Neural progenitor cell (in vitro differentiated cells): ENCODE data around the gene CASP4. TPM values are rescaled to one million over a fixed set of nuclear protein-coding genes. Genes with fewer than 3 reads are reported as not detected.
"Not testable (repeated sequence)": the region's sequence is repeated elsewhere in the genome, so short reads cannot be mapped to it uniquely, and the experiment has no call there.

Experiments used
- DNase-seq: peaks from one replicate; pipeline ENCODE4 v3.0.0-alpha.2; 2016; ENCODE audit warnings: low spot score
- H2AFZ ChIP-seq: fragments of 200-600 bp; sonication (generic); replicated peaks from 2 replicates; pipeline ENCODE4 v1.6.1; 2016; ENCODE audit warnings: antibody characterized with exemption
- H3F3A ChIP-seq: fragments of 200-600 bp; sonication (generic); 2 replicates; pipeline ENCODE4 v1.6.1; 2016; ENCODE audit warnings: antibody characterized with exemption, low read depth
- H3K27ac ChIP-seq: fragments of 200-600 bp; sonication (generic); 2 replicates; pipeline ENCODE4 v1.5.1; 2016; ENCODE audit warnings: mild to moderate bottlenecking
- H3K27me3 ChIP-seq: fragments of 200-600 bp; sonication (generic); 2 replicates; pipeline ENCODE4 v1.6.1; 2016; ENCODE audit warnings: mild to moderate bottlenecking, moderate library complexity
- H3K36me3 ChIP-seq: fragments of 200-600 bp; sonication (generic); 2 replicates; pipeline ENCODE4 v1.5.1; 2016
- H3K4me1 ChIP-seq: fragments of 200-600 bp; sonication (generic); 2 replicates; pipeline ENCODE4 v1.6.1; 2016; ENCODE audit warnings: mixed run types
- H3K4me2 ChIP-seq: fragments of 200-600 bp; sonication (generic); 2 replicates; pipeline ENCODE4 v1.6.1; 2016
- H3K4me3 ChIP-seq: fragments of 200-600 bp; sonication (generic); 2 replicates; pipeline ENCODE4 v1.5.1; 2016
- H3K79me2 ChIP-seq: fragments of 200-600 bp; sonication (generic); 2 replicates; pipeline ENCODE4 v1.6.1; 2016; ENCODE audit warnings: low read depth
- H3K9ac ChIP-seq: fragments of 200-600 bp; sonication (generic); 2 replicates; pipeline ENCODE4 v1.6.1; 2016
- H3K9me3 ChIP-seq: fragments of 200-600 bp; sonication (generic); 2 replicates; pipeline ENCODE4 v1.5.1; 2016; ENCODE audit warnings: low read depth
- H4K20me1 ChIP-seq: fragments of 200-600 bp; sonication (generic); 2 replicates; pipeline ENCODE4 v1.6.1; 2016; ENCODE audit warnings: low read depth
- H3K27ac Mint-ChIP-seq: 3 replicates; pipeline ENCODE4 v1.8.0; 2021; ENCODE audit warnings: mixed read lengths
- H3K27me3 Mint-ChIP-seq: 2 replicates; pipeline ENCODE4 v1.8.0; 2022; ENCODE audit warnings: low read depth, mild to moderate bottlenecking, inconsistent platforms, moderate library complexity, mixed read lengths; ENCODE audit not compliant: insufficient read depth
- H3K36me3 Mint-ChIP-seq: 3 replicates; pipeline ENCODE4 v1.8.0; 2021; ENCODE audit warnings: mixed read lengths
- H3K4me1 Mint-ChIP-seq: 3 replicates; pipeline ENCODE4 v1.8.0; 2021; ENCODE audit warnings: mixed read lengths
- H3K4me3 Mint-ChIP-seq: 3 replicates; pipeline ENCODE4 v1.8.0; 2021; ENCODE audit warnings: mild to moderate bottlenecking, moderate library complexity, mixed read lengths
- H3K9me3 Mint-ChIP-seq: 3 replicates; pipeline ENCODE4 v1.8.0; 2020; ENCODE audit warnings: mixed read lengths
- CTCF ChIP-seq: fragments of 200-600 bp; sonication (generic); IDR thresholded peaks from 2 replicates; pipeline ENCODE4 v1.5.1; 2017; ENCODE audit warnings: antibody characterized with exemption, mild to moderate bottlenecking
- EZH2 ChIP-seq: fragments of 200-600 bp; sonication (generic); IDR thresholded peaks from 2 replicates; pipeline ENCODE4 v1.6.1; 2017; ENCODE audit warnings: antibody characterized with exemption, mild to moderate bottlenecking, moderate library complexity
- EZH2phosphoT487 ChIP-seq: fragments of 200-600 bp; sonication (generic); IDR thresholded peaks from 2 replicates; pipeline ENCODE4 v1.6.1; 2017; ENCODE audit warnings: antibody characterized with exemption
- total RNA-seq: library from RNA; depleted of rRNA; stranded (reverse); fragments of >200 nt; gene quantifications from 2 replicates; pipeline ENCODE4 v1.2.3, GENCODE V29; 2015; ENCODE audit warnings: low replicate concordance

Gene CASP4
- total RNA-seq, 1 donor from 2014 or later = not detected

DNA sequence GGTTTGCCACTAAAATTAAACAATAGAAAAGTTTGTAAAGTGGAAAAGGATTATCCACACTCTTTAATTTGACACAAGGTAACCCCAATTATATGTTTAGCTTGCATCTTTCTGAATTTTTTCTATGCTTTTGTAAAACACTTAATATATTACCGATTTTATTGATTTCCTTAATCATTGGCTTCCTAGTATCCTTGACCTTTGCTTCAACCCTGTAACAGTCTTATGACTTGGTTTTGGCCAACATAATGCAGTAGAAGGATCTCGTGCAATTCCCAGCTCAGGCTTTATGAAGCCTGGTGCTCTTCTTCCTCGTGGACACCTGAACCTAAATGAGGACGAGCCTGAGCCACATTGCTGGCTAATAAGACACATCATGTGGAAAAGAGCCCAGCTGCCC lies 23.6 kb upstream of the CASP4 start:
- Histone ChIP-seq H4K20me1 (no peaks in the 10 kb centered on the region), H3K4me3 (no peak overlapping the region), H3K4me2 (no peak overlapping the region), H3K27me3 (no peaks in the 10 kb centered on the region), H3K27ac (no peak overlapping the region), H3K9ac (no peak overlapping the region), H3K36me3 (no peaks in the 10 kb centered on the region), H3F3A (no peaks in the 10 kb centered on the region), H3K4me1 (no peaks in the 10 kb centered on the region), H2AFZ (no peak overlapping the region), H3K79me2 (no peaks in the 10 kb centered on the region), H3K9me3 (no peaks in the 10 kb centered on the region)
- peaks cover 12% of the 10 kb centered on the region for H3K9me3 Mint-ChIP-seq
- no peaks in the 10 kb centered on the region for H3K27me3 Mint-ChIP-seq
- no peak for DNase-seq
- no peak overlapping the region for H3K4me3 Mint-ChIP-seq
- no peak for TF ChIP-seq EZH2phosphoT487
- no peak for TF ChIP-seq CTCF
- TF ChIP-seq EZH2 = no peak
- H3K4me1 Mint-ChIP-seq = no peaks in the 10 kb centered on the region
- no peaks in the 10 kb centered on the region for H3K36me3 Mint-ChIP-seq
- H3K27ac Mint-ChIP-seq = no peak overlapping the region

GRCh38 chr11:104984808-104985207 lies 16.4 kb upstream of the CASP4 start:
- H3K4me1 Mint-ChIP-seq = no peaks in the 10 kb centered on the region
- Histone ChIP-seq H3K4me3 (no peak overlapping the region), H3K27me3 (no peaks in the 10 kb centered on the region), H3K9ac (no peak overlapping the region), H3K4me2 (no peak overlapping the region), H3K79me2 (no peaks in the 10 kb centered on the region), H3K36me3 (no peaks in the 10 kb centered on the region), H2AFZ (no peak overlapping the region), H4K20me1 (no peaks in the 10 kb centered on the region), H3K4me1 (no peaks in the 10 kb centered on the region), H3K27ac (no peak overlapping the region), H3K9me3 (no peaks in the 10 kb centered on the region), H3F3A (no peaks in the 10 kb centered on the region)
- H3K4me3 Mint-ChIP-seq = no peak overlapping the region
- DNase-seq = no peak
- H3K27ac Mint-ChIP-seq = no peak overlapping the region
- no peaks in the 10 kb centered on the region for H3K36me3 Mint-ChIP-seq
- H3K27me3 Mint-ChIP-seq = no peaks in the 10 kb centered on the region
- TF ChIP-seq EZH2phosphoT487 (no peak), EZH2 (no peak), CTCF (no peak)
- peaks cover 12% of the 10 kb centered on the region for H3K9me3 Mint-ChIP-seq

DNA sequence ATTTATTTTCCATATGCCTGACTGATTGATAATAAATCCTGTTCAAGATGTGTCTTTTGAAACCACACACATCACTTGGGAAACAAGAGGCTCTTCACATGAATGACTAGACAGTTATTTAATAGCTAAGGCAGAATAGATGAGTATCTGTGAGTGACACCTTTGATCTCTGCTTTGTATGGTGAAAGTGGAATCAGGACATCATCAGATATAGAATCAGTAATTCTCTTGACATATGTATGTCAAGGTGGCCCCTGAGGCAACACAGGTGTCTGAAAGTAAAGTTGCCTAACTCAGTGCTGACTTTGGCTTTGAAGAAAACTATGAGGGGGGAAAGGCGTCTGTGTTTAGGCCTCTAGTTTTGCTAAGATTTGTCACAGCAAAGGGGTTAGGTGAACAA lies 11.5 kb upstream of the CASP4 start:
- H3K4me2 ChIP-seq = no peak overlapping the region
- H2AFZ ChIP-seq = no peak overlapping the region
- Mint-ChIP-seq H3K27me3 (no peaks in the 10 kb centered on the region), H3K9me3 (no peaks in the 10 kb centered on the region), H3K27ac (no peak overlapping the region), H3K36me3 (no peaks in the 10 kb centered on the region), H3K4me1 (no peaks in the 10 kb centered on the region), H3K4me3 (no peak overlapping the region)
- no peaks in the 10 kb centered on the region for H4K20me1 ChIP-seq
- H3K4me3 ChIP-seq = no peak overlapping the region
- H3K27ac ChIP-seq = no peak overlapping the region
- H3F3A ChIP-seq = no peaks in the 10 kb centered on the region
- H3K36me3 ChIP-seq = no peaks in the 10 kb centered on the region
- DNase-seq = no peak
- TF ChIP-seq EZH2 = no peak
- TF ChIP-seq EZH2phosphoT487 = no peak
- TF ChIP-seq CTCF = no peak
- no peaks in the 10 kb centered on the region for H3K79me2 ChIP-seq
- H3K4me1 ChIP-seq = no peaks in the 10 kb centered on the region
- H3K27me3 ChIP-seq = no peaks in the 10 kb centered on the region
- no peaks in the 10 kb centered on the region for H3K9me3 ChIP-seq
- no peak overlapping the region for H3K9ac ChIP-seq

DNA sequence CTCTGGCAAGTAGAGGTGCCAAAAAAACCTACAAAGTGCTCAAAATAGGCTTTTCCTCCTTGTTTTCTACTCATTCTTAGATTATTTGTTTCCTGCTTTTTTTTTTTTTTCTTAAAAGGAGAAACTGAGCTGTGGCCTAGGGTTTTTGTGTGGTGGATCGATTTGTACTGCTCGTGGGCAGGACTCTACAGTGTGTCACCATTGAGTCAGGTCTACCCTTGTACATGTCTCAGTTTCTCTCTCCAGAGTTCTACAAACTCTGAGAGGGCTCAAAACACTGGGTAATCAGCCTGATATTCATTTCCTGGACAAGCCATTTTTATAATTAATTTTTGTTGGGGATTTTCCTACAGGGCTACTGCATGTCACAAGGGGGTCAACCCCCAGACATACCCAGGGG lies 5.2 kb upstream of the CASP4 start:
- H3K9me3 Mint-ChIP-seq = peaks cover 7% of the 10 kb centered on the region
- no peak for DNase-seq
- Histone ChIP-seq H3K4me2 (no peak overlapping the region), H3K4me3 (no peak overlapping the region), H3K36me3 (no peaks in the 10 kb centered on the region), H4K20me1 (no peaks in the 10 kb centered on the region), H2AFZ (no peak overlapping the region), H3K27me3 (no peaks in the 10 kb centered on the region), H3K4me1 (peaks cover 8% of the 10 kb centered on the region), H3K79me2 (no peaks in the 10 kb centered on the region), H3K9me3 (no peaks in the 10 kb centered on the region), H3K27ac (no peak overlapping the region), H3F3A (no peaks in the 10 kb centered on the region), H3K9ac (no peak overlapping the region)
- H3K4me3 Mint-ChIP-seq = no peak overlapping the region
- H3K36me3 Mint-ChIP-seq = no peaks in the 10 kb centered on the region
- H3K27ac Mint-ChIP-seq = no peak overlapping the region
- H3K4me1 Mint-ChIP-seq = no peaks in the 10 kb centered on the region
- peaks cover 3% of the 10 kb centered on the region for H3K27me3 Mint-ChIP-seq
- TF ChIP-seq CTCF = no peak
- no peak for TF ChIP-seq EZH2
- no peak for TF ChIP-seq EZH2phosphoT487

- not testable (repeated sequence) for H3K9ac ChIP-seq
Observed at GRCh38 chr11:104972924-104973323, 4.5 kb upstream of the CASP4 start.

More at GRCh38 chr11:104972924-104973323, 4.5 kb upstream of the CASP4 start:
- not testable (repeated sequence) for H3K27me3 Mint-ChIP-seq, H3K27ac ChIP-seq, DNase-seq, H3K4me3 Mint-ChIP-seq, H3K9me3 Mint-ChIP-seq, H2AFZ ChIP-seq, H3K4me1 Mint-ChIP-seq, H3K4me2 ChIP-seq, H3K9me3 ChIP-seq, H3K79me2 ChIP-seq, H4K20me1 ChIP-seq, H3K27ac Mint-ChIP-seq, H3F3A ChIP-seq, H3K36me3 ChIP-seq, H3K27me3 ChIP-seq, H3K4me3 ChIP-seq, H3K36me3 Mint-ChIP-seq, H3K4me1 ChIP-seq
